HL-60 (cell line): ENCODE data around the gene SLC25A10.

Experiments used
- DNase-seq, 2 experiments: peaks; one replicate each; pipeline ENCODE4 v3.0.0-alpha.2; 2010 to 2020; ENCODE audit warnings: low read depth in 1 of 2, low spot score in 1 of 2
- H3K27ac ChIP-seq: fragments of 250-450 bp; sonication (Bioruptor Pico); replicated peaks from 2 replicates; pipeline ENCODE4 v1.5.1; 2020; ENCODE audit warnings: mild to moderate bottlenecking, moderate library complexity
- H3K27me3 ChIP-seq: fragments of 250-450 bp; sonication (Bioruptor Pico); 2 replicates; pipeline ENCODE4 v1.5.1; 2021; ENCODE audit warnings: mild to moderate bottlenecking, moderate library complexity; ENCODE audit not compliant: insufficient read depth, poor library complexity, severe bottlenecking
- H3K4me3 ChIP-seq: replicated peaks from 2 replicates; pipeline ENCODE4 v1.5.1; 2011; ENCODE audit warnings: mild to moderate bottlenecking, control low read depth, low read length; ENCODE audit not compliant: insufficient read depth
- GABPA ChIP-seq: IDR thresholded peaks from 2 replicates; pipeline ENCODE4 v1.6.1; 2012; ENCODE audit warnings: low read depth
- POLR2AphosphoS5 ChIP-seq: IDR thresholded peaks from 2 replicates; pipeline ENCODE4 v1.6.1; 2012; ENCODE audit warnings: low read depth
- SPI1 ChIP-seq: IDR thresholded peaks from 2 replicates; pipeline ENCODE4 v1.6.1; 2012; ENCODE audit warnings: low read depth, mild to moderate bottlenecking, borderline replicate concordance
- TF ChIP-seq, protein P1 (sequence below): IDR thresholded peaks from one replicate; pipeline ENCODE4 v1.5.1; 2011; ENCODE audit warnings: low read length, control low read depth, inconsistent platforms; ENCODE audit not compliant: insufficient read depth
- TF ChIP-seq, protein P2 (sequence below): IDR thresholded peaks from 2 replicates; pipeline ENCODE4 v1.6.1; 2012; ENCODE audit warnings: low read depth; ENCODE audit not compliant: insufficient replicate concordance

The SLC25A10 gene

GRCh38 chr17:81666092-81666341 lies 46.1 kb upstream of the SLC25A10 start:
- H3K27ac ChIP-seq, result peak overlapping the region; percentile 93
- peak in 1 of 2 experiments; percentile 45 for DNase-seq
- H3K4me3 ChIP-seq, result peak overlapping the region; percentile 93

GRCh38 chr17:81666342-81667191 lies 45.5 kb upstream of the SLC25A10 start, which contains the start of the genes CCDC137 and OXLD1:
Gene CCDC137 (plus strand): TSS chr17:81666737. CDS start chr17:81666767, 30 bp downstream.
Gene OXLD1 (minus strand): TSS chr17:81666605. CDS start chr17:81666577, 28 bp downstream.
- DNase-seq, result peak; percentile 97 to 99
- peak within 1 kb of the TSS; percentile 93 for H3K4me3 ChIP-seq

More at GRCh38 chr17:81666092-81666341, 46.1 kb upstream of the SLC25A10 start:
- TF ChIP-seq GABPA, result no peak
- TF ChIP-seq POLR2AphosphoS5, result no peak; the same call in 1 of the 2 replicates
- TF ChIP-seq, protein P1, sequence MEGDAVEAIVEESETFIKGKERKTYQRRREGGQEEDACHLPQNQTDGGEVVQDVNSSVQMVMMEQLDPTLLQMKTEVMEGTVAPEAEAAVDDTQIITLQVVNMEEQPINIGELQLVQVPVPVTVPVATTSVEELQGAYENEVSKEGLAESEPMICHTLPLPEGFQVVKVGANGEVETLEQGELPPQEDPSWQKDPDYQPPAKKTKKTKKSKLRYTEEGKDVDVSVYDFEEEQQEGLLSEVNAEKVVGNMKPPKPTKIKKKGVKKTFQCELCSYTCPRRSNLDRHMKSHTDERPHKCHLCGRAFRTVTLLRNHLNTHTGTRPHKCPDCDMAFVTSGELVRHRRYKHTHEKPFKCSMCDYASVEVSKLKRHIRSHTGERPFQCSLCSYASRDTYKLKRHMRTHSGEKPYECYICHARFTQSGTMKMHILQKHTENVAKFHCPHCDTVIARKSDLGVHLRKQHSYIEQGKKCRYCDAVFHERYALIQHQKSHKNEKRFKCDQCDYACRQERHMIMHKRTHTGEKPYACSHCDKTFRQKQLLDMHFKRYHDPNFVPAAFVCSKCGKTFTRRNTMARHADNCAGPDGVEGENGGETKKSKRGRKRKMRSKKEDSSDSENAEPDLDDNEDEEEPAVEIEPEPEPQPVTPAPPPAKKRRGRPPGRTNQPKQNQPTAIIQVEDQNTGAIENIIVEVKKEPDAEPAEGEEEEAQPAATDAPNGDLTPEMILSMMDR, result no peak
- H3K27me3 ChIP-seq, result no peaks in the 10 kb centered on the region

GRCh38 chr17:81667754-81668153 lies 44.3 kb upstream of the SLC25A10 start:
- Histone ChIP-seq H3K27me3 (no peaks in the 10 kb centered on the region), H3K27ac (peak overlapping the region; percentile 93), H3K4me3 (peak overlapping the region; percentile 49)
- no peak; the same call in 1 of the 2 replicates for TF ChIP-seq POLR2AphosphoS5
- TF ChIP-seq, protein P1, result peak; percentile 40
- DNase-seq, result peak; percentile 35 to 82

More at GRCh38 chr17:81666342-81667191, 45.5 kb upstream of the SLC25A10 start, which contains the start of the genes CCDC137 and OXLD1:
- Histone ChIP-seq H3K27me3 (no peaks in the 10 kb centered on the region), H3K27ac (peak within 1 kb of the TSS; percentile 93)
- TF ChIP-seq, protein P1, result no peak
- peak; percentile 94 for TF ChIP-seq GABPA
- peak; percentile 97 for TF ChIP-seq POLR2AphosphoS5
- TF ChIP-seq SPI1, result peak; percentile 97
- TF ChIP-seq, protein P2, sequence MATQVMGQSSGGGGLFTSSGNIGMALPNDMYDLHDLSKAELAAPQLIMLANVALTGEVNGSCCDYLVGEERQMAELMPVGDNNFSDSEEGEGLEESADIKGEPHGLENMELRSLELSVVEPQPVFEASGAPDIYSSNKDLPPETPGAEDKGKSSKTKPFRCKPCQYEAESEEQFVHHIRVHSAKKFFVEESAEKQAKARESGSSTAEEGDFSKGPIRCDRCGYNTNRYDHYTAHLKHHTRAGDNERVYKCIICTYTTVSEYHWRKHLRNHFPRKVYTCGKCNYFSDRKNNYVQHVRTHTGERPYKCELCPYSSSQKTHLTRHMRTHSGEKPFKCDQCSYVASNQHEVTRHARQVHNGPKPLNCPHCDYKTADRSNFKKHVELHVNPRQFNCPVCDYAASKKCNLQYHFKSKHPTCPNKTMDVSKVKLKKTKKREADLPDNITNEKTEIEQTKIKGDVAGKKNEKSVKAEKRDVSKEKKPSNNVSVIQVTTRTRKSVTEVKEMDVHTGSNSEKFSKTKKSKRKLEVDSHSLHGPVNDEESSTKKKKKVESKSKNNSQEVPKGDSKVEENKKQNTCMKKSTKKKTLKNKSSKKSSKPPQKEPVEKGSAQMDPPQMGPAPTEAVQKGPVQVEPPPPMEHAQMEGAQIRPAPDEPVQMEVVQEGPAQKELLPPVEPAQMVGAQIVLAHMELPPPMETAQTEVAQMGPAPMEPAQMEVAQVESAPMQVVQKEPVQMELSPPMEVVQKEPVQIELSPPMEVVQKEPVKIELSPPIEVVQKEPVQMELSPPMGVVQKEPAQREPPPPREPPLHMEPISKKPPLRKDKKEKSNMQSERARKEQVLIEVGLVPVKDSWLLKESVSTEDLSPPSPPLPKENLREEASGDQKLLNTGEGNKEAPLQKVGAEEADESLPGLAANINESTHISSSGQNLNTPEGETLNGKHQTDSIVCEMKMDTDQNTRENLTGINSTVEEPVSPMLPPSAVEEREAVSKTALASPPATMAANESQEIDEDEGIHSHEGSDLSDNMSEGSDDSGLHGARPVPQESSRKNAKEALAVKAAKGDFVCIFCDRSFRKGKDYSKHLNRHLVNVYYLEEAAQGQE, result peak; percentile 55

DNA sequence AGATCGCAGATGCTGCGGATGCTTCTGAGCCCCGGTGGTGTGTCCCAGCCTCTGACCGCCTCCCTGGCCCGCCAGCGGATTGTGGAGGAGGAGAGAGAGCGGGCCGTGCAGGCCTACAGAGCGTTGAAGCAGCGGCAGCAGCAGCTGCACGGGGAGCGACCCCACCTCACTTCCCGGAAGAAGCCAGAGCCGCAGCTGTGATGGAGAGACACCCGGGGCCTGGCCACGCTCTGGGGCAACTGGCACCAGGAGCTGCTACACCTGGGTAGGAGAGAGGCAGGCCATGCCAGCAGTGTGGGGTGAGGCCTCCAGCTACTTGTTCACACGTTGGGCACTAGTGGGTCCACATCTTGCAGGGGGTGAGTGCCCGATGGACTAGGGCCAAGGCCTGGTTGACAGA lies 39.6 kb upstream of the SLC25A10 start:
- Histone ChIP-seq H3K27ac (no peak overlapping the region), H3K27me3 (no peaks in the 10 kb centered on the region), H3K4me3 (no peak overlapping the region)
- TF ChIP-seq, protein P2, result no peak
- TF ChIP-seq, protein P1, result no peak
- TF ChIP-seq SPI1, result no peak
- TF ChIP-seq POLR2AphosphoS5, result no peak
- TF ChIP-seq GABPA, result no peak
- DNase-seq, result no peak
